ENCODE results near the gene AHNAK2. TPM values are rescaled to one million over a fixed set of nuclear protein-coding genes. Genes with fewer than 3 reads are reported as not detected.

AHNAK2 gene
- total RNA-seq, 1 donor from 2014 or later = 5.5 TPM

GRCh38 chr14:105012171-105012985 is 34.2 kb upstream of the AHNAK2 start:
- ATAC-seq = no peak
- DNase-seq (ENCODE audit: low spot score) = no peak

GRCh38 chr14:105011312-105011990 is 33.3 kb upstream of the AHNAK2 start:
- no peak for DNase-seq (ENCODE audit: low spot score)

DNA sequence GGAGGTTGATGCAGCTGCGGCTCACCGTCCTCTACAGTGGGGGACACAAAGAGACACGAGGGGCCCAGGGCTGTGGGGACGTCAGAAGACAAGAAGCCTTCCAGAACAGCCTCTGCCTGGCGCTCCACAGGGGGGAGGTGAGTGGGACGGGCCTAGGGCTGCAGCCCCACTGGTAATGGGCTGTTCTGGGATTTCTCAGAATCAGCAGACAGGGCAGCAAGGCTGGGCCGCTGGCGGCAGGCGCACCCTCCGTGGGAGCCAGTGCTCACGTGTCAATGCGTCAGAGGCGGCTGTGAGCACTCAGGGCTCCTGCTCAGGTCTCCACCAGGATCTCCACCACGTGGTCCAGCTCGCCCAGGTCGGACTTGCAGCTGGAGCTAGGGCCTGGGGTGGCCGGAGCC is 32.7 kb upstream of the AHNAK2 start:
- DNase-seq (ENCODE audit: low spot score) = no peak
- ATAC-seq = no peak

More at GRCh38 chr14:105011312-105011990, 33.3 kb upstream of the AHNAK2 start:
- no peak for ATAC-seq

- ATAC-seq = no peak
These were observed 31.9 kb upstream of the AHNAK2 start for GRCh38 chr14:105010106-105010505.

DNA sequence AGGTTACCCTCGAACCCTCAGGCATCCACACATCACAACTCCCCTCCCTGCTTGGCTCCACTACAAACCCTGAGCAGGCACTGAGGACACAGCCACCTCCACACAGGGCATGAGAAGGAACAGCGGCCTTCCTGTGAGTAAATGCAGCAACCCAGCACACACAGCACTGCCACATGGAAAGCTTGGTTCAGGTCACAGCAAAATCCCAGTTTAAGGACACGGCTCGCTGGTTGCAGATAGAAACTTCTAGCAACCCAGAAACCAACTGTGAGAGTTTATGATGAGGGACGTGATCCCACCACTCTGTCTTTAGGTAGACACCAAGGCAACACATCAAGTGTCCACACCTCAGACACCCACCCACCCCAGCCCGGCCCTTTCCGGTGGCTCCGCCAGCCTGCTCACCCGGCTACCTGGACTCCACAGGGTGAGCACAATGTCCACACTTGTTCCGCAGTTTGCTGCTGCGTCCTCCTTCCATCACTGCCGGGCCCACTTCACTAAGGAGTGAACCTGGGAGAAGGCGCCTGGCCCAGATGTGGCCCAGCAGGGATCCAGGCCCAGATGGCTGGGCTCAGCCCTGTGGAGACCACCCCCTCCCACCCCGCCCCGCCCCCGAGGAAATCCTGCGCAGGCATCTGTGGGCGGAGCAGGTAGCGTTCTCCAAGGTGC is 29.6 kb upstream of the AHNAK2 start:
- ATAC-seq (no peak), DNase-seq (ENCODE audit: low spot score) (no peak)

More at GRCh38 chr14:105010106-105010505, 31.9 kb upstream of the AHNAK2 start:
- DNase-seq (ENCODE audit: low spot score) = no peak

DNA sequence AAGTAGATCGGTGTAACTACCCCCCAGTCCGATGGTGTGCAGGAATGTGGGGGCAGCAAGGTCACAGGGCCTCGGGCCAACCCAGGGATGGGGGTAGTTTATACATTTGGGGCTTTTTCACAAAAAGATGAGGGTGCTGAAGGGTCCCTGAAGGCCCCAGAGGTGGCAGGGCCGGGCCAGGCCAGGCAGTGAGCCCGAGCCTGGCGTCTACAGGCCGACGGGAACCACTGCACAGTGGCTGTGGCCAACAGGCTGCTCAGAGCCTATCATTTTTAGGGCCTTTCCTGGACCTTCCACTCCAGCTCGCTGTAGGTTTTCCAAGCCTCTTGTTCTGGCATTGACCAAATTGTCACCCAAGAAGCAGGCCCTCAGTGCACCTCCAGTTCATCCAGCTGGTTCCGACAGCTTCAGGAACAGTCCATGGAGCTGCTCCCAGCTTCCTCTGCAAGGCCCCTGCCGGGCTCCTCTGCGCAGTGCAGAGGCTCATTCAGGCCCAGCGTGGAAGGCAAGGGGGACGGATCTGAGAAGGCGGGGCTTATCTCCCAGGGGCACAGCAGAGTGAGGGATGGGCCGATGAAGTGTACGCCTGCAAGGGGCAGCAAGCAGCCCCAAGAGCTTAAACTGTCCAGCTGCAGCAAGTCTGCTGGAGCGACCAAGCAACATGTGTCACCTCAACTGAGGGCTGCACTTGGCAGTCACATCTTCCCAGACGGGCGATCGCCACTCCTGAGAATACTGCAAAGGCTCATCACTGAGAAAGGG is 28.8 kb upstream of the AHNAK2 start:
- ATAC-seq = no peak
- no peak for DNase-seq (ENCODE audit: low spot score)

DNA sequence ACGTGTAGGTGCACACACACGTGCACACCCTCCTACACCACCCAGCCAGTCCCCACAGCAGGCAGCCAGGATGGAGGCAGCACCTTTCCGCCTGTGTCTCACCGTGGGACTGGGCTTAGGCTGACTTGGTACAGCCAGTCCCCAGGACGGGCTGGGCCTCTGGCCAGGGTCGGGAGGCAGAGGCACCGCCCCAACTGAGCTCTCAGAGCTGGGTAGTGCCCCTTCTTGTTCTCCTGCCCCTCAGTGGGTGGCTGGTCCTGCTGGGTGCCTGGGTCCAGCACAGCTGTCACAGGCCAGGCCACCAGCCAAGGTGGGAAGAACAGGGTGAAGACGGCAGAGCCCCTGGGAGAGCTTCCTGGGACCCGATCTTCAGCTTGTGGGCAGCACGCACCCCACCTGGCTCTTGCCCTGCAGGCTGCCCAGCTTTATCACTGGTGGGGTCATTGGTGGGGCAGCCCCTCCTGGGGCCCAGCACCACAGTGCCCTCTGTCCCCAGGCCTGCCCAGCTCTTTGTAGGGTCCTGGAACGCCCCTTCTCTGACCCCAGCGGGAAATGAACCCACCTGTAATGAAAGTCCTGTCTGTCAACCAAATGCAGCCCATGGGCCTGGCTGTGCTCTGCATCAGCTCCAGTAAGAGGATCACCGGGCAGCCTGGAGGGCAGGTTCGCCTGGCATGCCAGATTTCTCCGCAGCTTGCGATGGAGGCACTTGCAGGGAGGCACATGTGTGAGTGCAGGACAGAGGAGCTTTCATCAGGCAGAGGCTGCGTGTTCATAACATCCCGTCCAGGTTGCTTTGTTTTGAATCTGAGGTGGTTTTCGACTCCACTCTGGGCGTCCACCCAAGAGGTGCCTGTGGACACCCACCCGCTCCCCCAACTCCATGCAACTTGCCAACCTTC is 28.0 kb upstream of the AHNAK2 start:
- DNase-seq (ENCODE audit: low spot score) = no peak

DNA sequence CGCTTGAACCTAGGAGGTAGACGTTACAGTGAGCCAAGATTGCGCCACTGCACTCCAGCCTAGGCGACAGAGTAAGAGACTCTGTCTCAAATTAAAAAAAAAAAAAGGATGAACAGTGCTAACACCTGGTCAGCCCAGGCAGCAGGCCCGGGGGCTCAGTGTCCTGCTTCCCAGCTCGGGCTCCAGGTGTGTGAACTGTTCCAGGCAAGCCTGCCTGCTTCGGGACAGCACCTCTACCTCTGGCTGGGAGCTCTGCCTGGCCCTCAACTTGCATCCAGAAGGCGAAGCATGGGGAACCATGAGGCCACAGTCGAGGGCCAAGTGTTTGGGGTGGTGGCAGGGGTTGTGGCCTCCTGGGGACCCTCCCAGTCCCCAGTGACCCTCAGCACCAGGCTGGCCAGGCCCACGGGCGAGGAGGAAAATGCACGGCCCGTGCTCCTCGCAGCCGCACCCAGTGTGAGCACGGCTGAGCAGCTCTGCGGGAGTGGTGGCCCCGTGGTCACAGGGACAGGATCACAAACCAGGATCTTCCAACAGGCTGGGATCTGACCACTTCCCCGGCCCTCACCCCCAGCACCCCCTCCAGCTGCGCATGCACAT is 27.3 kb upstream of the AHNAK2 start:
- DNase-seq (ENCODE audit: low spot score) = no peak
- ATAC-seq = no peak

More for the DNA sequence above, 28.0 kb upstream of the AHNAK2 start:
- ATAC-seq = no peak

DNA sequence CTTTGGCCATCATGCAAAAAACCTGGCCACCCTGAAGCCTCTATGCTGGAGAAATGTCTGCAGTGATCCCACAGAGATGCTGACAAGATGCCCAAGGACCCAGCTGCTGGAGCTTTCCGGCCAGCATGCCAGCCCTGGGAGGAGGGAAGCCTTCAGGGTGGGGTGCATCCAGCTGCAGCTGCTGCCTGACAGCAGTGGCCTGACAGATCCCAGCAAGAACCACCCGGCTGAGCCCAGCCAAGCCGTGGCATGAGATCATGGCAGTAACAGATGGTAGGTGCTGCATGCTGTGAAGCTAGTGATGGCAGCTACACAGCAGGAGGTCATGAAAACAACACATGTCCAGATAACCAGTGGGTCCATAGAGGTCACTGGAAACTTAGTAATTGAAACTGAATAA is 21.2 kb upstream of the AHNAK2 start:
- ATAC-seq (no peak), DNase-seq (ENCODE audit: low spot score) (no peak)

DNA sequence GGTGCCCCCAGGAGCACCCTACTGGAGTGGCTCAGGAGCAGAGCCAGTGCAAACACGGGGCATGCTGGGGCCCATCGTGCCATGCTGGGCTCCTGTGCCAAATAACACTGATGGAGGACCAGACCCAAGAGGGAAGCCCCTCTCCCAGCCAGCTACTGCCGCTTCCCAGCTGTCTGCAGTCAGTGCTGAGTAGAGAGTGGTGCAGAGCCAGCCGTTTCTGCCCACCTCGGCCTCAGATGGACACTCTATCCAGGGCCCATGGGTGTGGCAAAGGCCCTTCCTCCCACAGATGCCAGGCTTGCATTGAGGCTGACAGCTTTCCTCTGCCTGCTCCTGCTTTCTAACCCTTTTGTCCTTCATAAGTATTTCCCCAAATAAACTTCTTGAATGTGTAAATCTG is 20.6 kb upstream of the AHNAK2 start:
- DNase-seq (ENCODE audit: low spot score) = no peak

GRCh38 chr14:104996483-104996882 is 18.3 kb upstream of the AHNAK2 start:
- ATAC-seq (no peak), DNase-seq (ENCODE audit: low spot score) (no peak)

More for the DNA sequence above, 20.6 kb upstream of the AHNAK2 start:
- no peak for ATAC-seq

DNA sequence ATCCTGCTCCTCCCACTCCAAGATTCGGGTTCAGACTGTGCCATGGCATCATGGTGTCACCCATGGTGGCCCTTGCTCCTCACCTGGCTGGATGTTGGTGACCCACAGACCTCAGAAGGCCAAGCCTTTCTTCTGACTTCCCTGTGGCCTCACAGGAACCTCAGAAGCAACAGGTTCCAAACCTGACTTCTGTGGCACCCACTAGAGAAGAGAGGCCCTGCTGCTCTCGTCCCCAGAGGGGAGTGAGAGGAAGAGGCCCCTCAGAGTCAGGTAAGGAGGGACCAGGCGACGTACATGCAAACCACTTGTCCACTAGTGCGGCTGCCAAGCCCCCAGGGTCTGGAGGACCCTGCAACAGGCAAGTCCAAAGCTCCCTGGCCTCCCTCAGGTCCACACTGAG is 17.9 kb upstream of the AHNAK2 start:
- ATAC-seq (no peak), DNase-seq (ENCODE audit: low spot score) (no peak)

DNA sequence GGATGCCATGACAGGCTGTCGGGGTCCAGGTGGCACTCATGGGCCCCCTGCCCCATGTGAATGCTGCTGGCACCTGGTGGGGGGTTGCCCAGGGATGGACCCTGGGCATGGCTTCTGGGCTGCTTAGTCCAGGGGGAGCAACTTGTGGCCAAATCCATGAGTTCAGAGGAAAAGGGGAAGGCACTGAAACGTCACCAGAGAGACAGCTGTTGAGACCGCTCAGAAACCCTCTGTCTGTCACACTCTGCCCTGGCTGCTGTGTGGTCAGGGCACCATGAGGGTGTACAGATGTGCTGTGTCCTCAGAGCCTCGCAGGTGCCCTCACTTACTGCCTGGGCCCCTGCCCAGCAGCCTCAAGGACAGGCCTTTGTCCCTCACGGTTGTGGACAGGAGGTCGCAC is 16.8 kb upstream of the AHNAK2 start:
- DNase-seq (ENCODE audit: low spot score) (no peak), ATAC-seq (no peak)

GRCh38 chr14:104993808-104994591 is 15.8 kb upstream of the AHNAK2 start:
- ATAC-seq = no peak
- no peak for DNase-seq (ENCODE audit: low spot score)

GRCh38 chr14:104993306-104993705 is 15.1 kb upstream of the AHNAK2 start:
- no peak for ATAC-seq
- DNase-seq (ENCODE audit: low spot score) = no peak

GRCh38 chr14:104992501-104992900 is 14.3 kb upstream of the AHNAK2 start:
- ATAC-seq (no peak), DNase-seq (ENCODE audit: low spot score) (no peak)

DNA sequence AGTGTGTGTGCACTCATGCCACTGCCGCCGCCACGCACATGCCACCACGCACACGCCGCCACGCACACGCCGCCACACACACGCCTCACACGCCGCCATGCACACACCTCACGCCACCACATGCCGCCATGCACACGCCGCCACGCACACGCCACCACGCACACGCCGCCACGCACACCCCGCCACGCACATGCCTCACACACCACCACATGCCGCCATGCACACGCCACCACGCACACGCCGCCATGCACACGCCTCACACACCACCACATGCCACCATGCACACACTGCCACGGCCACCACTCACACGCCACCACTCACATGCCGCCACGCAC is 13.7 kb upstream of the AHNAK2 start:
- ATAC-seq = no peak

DNA sequence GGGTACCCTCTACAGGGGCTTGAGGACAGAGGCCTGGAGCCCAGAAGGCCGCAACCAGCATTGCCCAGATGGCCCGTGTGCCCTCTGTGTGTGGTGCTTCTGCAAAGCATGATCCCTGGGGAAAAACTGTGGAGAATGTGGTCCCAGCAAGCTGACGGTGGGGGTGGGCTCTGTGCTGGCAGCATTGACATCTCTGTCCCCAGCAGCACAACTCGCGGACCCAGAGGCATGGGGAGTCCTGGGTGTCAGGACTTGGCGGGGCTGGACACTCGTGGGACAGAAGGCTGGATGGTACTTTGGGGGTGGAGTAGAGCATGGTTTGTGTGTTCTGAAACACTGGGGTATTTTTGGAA is 11.8 kb upstream of the AHNAK2 start:
- DNase-seq (ENCODE audit: low spot score) = no peak
- no peak for ATAC-seq

More for the DNA sequence above, 13.7 kb upstream of the AHNAK2 start:
- no peak for DNase-seq (ENCODE audit: low spot score)
